NK-92 (cell line): ENCODE measurements around the gene METRN.

Source experiments
- DNase-seq: peaks from one replicate; lab custom pipeline; 2025; ENCODE audit not compliant: unreplicated experiment; lab: John Stamatoyannopoulos, UW

Gene METRN

DNA sequence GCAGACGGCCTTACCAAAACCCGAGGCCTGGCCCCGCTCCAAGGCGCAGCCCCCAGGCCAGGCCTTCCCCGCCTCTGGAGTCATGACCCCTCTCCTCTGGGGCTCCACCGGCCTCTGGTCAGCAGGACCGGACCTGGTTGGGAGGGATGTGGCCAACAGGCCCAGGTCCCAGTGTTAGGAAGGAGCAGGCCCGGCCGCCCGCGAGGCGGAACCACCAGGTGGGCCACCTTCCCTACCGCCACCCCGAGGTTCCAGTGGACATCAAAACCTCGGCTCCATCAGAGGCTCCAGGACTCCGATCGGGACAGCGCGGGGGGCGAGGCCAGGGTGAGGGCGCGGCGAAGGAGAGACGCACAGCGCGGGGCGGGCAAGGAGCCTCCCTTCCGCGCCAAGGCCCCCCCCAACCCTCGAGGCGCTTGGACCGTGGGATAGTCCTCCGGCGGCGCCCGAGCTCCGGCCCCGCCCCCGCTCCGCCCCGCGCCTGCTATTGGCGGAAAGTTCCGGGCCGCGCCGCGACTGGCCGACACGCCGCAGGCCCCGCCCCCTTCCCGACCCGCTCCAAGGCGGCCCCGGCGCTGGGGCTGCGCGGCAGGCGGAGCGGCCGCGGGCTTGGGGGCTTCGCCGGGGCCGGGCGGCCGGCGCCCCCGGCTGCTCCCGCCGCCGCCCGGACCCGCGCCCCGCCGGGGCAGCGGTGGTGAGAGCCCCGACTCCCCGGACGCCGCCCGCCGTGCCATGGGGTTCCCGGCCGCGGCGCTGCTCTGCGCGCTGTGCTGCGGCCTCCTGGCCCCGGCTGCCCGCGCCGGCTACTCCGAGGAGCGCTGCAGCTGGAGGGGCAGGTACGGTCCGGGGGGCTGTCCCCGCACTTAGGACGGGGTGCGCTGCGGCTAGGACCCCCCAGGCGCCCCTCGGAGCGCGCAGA lies at the start of gene METRN:
TSS of gene METRN (plus strand) at position 561 of the 919 bp plus-strand sequence. CDS start at position 733, 172 bp downstream.
- DNase-seq = no peak

DNA sequence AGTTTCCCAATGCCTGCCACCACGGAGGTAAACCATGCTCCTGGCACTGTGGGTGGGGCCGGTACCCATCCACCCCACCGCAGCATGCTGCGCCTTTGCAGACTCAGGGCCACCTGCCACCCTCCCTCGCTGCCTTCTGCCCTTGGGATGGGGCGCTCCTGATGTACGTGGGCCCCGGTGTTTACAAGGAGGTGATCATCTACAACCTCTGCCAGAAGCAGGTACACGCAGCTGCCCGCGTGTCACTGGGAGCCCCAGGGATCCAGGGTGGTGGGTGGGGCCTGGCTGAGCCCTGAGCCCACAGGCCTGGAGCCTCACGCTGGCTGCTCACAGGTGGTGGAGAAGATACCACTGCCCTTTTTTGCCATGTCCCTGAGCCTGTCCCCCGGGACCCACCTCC lies 48.3 kb upstream of the METRN start:
- DNase-seq = no peak

DNA sequence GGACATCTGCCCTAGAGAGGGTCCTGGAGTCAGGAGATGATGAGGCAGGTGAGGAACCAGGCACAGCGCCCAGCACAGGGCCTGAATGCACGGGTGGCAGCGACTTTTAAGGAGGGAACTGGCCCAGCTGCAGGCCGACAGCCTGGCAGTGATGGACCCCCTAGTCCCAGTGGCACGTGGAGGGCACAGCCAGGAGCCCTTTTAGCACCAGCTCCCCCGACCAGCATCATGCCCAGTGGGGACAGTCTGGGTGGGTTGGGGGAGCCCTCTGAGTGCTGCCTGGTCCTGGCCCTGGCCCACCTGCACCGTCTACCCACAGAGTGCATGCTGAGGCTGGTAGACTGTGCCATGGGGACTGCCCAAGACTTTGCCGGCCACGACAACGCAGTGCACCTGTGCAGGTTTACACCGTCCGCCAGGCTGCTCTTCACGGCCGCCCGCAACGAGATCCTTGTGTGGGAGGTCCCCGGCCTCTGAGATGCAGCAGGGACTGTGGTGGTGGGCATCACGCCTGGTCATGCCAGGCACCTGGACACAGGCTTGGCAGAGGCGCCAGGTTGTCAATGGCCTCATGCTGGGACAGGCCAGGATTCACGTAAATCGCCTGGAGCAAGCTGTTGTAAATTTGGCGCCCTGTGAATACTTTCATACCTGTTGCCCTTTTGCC lies 47.7 kb upstream of the METRN start:
- DNase-seq = no peak

DNA sequence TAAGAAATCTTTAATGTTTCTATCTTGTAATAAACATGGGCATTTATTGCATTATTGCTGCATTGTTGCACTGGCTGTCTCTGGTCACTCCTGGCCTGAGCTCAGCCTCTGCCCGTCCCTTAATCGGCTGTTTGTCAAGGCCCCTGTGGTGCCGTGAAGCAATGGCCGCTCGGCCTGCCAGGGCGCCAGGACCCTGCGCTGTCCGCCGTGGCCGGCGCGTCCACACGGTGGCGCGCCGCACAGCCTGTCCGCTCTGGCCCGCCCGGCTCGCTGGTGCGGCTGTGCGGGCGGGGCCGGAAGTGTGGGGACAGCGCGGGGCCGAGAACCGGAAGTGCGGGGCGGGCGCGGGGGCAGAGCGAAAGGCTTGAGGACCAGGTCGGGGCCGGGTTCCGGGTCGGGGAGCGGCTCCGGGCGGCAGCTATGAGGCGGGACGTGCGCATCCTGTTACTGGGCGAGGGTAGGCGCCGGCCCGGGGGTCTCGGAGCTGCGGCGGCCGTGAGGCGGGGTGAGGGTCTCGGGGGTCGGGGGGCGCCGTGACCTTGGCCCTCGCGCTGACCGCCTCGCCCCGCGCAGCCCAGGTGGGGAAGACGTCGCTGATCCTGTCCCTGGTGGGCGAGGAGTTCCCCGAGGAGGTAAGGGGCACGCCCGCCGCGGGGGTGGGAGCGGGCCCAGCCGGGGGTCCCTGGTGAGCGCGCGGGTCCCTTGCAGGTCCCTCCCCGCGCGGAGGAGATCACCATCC lies 47.0 kb upstream of the METRN start, which contains the start of gene RHOT2:
TSS of gene RHOT2 (plus strand) at position 353 of the 739 bp plus-strand sequence. CDS start at position 421, 68 bp downstream.
- no peak for DNase-seq

DNA sequence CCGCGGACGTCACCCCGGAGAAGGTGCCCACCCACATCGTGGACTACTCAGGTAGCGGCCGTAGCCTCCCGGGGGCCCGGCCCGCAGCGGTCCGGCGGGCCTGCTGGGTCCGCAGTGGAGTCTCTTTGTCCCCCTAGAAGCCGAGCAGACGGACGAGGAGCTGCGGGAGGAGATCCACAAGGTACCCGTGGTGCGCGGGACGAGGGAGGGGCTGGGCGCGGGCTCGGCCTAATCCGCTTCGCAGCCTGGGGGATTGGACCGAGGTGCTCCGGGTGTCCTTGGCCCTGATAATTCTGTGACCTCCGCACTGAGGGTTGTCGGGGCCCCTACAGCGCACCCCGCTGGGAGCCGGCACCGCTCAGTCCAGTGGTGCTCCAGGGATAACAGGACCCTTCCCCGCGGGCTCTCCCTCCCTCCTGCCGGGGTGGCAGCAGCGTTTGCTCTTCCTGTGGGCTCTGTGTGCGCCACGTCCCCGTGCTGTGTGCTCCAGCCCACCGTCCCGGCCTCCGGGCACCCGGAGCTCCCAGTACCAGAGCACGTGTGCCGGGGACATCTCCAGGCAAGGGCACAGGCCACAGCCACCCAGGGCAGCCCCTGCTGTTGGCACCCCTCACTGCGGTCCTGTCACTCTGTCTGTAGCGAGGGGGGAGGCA lies 46.3 kb upstream of the METRN start:
- no peak for DNase-seq

DNA sequence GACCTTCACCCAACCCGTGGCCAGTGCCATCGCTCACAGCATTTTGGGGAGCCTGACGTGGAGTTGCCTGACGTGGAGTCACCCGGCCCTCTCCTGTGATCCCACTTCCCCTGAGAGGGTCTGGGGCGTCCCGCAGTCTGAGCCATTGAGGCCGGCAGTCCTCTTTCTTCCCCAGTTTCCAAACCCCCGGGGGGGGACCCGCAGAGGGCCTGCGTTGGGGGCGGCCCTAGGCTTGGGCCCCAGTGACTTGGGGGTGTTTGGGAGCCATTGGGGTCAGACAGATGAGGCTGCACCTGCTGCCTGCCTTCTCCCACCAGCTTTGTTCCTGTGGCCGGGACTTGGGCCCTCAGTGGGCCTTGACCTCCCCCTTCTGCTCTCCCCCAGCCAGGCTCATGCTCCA lies 45.3 kb upstream of the METRN start:
- DNase-seq = no peak

DNA sequence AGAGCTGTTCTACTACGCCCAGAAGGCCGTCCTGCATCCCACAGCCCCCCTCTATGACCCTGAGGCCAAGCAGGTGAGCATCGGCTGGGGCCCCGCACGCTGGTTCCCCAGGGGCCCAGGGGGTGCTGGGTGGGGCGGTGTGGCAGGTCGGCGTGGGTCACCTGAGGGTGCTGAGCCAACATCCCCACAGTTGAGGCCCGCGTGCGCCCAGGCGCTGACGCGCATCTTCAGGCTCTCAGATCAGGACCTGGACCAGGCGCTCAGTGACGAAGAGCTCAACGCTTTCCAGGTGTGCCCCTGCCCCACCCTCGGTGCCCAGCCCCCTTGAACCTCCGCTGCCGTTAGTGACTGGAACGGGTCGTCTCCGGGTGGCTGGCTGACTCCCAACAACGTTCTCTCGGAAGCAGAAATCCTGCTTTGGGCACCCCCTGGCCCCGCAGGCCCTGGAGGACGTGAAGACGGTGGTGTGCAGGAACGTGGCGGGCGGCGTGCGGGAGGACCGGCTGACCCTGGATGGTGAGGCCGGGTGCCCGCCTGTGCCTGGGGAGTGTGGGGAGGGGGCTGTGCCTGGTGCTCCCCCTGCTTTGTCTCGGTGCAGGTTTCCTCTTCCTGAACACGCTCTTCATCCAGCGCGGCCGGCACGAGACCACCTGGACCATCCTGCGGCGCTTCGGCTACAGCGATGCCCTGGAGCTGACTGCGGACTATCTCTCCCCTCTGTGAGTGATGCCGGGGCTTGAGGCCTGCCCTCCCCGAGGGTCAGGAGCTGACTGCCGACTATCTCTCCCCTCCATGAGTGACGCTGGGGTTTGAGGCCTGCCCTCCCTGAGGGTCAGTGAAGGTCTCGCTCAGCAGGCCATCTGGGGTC lies 44.2 kb upstream of the METRN start:
- DNase-seq = no peak

DNA sequence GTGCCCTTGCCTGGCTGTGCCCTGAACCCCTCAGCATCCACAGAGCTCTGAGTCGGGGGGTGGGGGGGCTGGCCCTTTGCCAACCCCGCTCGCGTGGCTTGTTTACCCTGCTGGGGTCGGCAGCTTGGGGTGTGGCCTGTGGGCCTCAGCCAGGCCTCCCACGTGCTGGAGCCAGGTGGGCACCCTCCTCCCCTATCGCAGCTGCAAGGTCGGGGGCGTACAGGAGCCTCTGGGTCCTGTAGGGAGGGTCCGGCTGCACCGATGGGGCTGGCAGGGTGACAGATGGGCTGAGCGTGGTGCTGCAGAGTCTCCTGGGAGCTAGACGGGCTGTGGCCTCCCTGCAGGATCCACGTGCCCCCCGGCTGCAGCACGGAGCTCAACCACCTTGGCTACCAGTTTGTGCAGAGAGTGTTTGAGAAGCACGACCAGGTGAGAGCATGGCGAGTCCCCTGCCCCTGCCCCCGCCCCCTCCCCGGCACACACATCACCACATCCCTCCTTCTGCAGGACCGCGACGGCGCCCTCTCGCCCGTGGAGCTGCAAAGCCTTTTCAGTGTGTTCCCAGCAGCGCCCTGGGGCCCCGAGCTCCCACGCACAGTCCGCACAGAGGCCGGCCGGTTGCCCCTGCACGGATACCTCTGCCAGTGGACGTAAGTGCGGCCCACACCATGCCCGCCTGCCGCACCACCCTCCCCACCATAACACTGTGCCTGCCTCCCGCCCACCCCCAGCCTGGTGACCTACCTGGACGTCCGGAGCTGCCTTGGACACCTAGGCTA lies 43.4 kb upstream of the METRN start:
- DNase-seq = no peak

DNA sequence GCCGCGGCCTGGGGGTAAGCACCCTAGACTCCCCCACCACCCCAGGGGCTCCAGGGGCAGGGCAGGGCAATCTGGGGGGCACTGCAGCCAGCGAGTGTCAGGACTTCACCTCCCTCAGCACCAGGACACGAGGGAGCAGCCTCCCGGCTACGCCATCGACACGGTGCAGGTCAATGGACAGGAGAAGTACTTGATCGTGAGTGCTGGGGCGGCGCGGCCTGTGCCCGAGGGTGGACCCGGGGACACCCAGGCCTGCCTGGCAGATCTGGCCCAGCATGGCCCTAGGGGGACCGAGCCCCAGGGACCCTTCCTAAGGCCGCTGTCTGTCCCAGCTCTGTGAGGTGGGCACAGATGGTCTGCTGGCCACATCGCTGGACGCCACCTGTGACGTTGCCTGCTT lies 42.5 kb upstream of the METRN start:
- DNase-seq = no peak

DNA sequence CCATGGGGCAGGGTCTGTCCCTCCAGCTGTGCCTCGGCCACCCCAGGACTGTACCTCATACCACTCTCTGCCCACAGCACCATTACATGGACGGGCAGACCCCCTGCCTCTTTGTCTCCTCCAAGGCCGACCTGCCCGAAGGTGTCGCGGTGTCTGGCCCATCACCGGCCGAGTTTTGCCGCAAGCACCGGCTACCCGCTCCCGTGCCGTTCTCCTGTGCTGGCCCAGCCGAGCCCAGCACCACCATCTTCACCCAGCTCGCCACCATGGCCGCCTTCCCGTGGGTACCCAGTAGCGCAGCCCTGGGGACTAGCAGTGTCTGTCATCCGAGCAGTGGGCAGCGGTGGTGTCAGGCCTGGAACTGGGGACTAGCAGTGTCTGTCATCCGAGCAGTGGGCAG lies 42.1 kb upstream of the METRN start:
- DNase-seq = no peak

DNA sequence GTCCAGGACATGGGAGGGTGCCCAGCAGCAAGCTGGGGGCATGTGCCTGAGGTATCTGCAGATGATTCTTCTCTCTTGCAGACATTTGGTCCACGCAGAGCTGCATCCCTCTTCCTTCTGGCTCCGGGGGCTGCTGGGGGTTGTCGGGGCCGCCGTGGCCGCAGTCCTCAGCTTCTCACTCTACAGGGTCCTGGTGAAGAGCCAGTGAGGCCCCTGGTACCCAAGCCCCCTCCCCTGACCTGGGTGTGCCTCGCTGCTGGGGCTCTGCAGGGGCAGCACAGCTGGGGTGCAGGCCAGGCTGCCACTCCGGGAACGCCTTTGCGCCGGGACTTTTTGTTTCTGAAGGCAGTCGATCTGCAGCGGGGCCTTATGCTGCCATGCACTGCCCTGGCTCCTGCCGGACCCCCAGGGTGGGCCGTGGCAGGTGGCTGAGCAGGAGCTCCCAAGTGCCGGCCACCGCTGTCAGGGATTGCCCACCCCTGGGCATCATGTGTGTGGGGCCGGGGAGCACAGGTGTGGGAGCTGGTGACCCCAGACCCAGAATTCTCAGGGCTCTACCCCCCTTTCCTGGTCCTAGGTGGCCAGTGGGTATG lies 41.4 kb upstream of the METRN start:
- DNase-seq = no peak

DNA sequence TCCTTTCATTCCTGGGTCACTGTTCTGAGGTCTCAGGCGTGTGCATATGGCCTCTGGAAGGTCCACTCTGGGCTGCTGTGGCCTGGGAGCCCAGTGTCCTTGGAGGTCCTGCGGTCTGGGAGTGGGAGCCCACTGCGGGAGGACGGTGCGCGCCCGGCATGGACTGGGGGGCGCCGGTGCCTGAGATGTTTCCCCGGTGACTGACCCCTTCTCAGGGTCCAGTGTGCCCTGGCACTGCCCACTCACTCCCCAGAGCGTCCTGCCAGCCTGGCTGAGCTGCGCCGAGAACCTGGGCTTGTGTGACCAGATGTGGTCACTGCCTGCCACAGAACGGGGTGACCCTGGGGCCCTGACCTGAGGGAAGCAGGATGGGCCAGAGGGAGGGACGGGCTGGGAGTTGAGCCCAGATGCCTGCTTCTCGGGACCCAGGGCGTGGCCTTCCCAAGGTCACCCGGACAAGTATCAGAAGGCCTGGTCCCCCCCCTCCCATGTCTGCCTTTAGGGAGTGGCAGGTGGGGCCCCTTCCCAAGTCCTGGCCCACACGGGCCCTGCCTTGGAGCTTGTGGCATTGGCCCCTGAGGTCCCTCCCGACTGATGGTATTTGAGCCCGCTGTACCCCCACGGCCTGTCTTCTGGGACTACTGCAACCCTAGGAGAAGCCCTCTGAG lies 40.6 kb upstream of the METRN start:
- DNase-seq = no peak

DNA sequence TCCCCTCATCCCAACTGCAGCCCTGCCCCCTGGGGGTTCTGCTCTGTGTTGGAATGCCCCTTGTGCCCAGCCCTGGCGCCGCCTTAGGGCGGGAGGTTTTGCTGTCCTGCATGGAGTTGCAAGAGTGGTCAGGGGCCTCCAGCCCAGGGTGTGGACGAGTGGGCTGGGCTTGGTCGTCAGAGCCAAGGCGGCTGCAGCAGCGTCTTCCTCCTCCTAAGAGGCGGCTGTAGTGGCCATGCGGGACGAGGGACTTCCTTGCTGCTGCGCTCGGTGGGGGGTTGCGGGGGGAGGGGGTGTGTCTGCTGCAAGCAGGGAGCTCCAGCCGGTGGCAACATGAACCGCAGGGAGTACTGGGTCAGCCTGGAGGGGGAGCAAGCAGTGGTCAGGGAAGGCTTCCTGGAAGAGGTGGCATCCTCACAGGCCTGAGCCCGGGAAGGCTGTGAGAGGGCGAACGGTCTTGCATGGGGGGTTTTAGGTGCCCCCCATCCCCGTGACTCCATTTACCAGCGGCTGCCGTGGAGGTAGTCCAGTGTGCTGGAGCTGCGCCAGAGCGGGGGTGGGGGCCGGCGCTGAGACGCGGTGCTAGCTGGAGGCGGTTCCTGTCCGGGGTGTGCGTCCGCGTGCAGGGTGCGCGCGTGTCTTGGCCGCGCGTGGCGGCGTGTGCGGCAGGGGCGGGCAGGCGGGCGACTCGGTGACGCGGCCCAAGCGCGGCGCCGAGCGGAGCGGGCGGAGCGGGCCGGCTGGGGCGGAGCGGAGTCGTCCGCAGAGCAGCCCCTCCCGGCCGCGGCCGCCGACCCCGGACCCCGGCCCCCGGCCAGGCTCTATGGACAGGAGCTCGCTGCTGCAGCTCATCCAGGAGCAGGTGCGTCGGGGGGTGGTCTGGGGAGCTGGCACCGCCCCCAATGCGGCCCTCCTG lies 39.7 kb upstream of the METRN start, which contains the start of gene RHBDL1:
TSS of gene RHBDL1 (plus strand) at position 704 of the 916 bp plus-strand sequence. CDS start at position 824, 120 bp downstream.
- DNase-seq = no peak

DNA sequence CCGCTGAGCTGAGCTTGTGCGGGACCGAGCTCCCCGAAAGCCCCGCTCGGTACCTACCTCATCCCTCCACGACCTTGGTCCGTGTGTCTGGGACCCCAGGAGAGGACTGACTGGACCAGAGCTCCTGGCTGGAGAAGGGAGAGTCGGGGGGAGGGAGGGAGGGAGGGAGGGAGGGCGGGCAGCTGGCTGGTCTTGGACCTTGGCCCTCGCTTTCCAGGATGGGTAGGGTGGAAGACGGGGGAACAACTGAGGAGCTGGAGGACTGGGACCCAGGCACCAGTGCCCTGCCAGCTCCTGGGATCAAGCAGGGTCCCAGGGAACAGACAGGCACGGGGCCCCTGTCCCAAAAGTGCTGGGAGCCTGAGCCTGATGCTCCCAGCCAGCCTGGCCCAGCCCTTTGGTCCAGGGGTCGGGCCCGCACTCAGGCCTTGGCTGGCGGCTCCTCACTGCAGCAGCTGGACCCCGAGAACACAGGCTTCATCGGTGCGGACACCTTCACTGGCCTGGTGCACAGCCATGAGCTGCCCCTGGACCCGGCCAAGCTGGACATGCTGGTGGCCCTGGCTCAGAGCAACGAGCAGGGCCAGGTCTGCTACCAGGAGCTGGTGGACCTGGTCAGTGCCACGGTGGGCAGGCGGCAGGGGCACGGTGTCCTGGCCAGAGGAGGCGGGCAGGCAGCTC lies 38.9 kb upstream of the METRN start:
- no peak for DNase-seq

DNA sequence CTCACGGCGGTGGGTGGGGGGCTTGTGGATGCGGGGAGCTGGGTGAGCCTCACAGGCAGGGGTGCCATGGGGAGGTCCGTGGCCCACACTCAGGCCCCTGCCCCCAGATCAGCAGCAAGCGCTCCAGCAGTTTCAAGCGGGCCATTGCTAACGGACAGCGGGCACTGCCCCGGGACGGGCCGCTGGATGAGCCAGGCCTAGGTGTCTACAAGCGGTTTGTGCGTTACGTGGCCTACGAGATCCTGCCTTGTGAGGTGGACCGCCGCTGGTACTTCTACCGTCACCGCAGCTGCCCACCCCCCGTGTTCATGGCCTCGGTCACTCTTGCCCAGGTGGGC lies 38.4 kb upstream of the METRN start:
- DNase-seq = no peak

DNA sequence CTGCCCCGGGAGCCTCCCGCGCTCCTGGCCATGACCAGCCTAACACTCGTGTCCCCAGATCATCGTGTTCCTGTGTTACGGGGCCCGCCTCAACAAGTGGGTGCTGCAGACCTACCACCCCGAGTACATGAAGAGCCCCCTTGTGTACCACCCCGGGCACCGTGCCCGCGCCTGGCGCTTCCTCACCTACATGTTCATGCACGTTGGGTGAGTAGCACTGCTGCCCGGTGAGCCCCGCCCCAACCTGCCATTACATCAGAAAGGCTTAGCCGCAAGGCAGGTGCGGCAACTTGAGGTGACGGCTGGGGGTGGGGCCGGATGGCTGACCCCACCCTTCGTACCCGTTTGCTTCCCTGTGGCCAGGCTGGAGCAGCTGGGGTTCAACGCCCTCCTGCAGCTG lies 38.0 kb upstream of the METRN start:
- DNase-seq = no peak
